ENCODE results near the gene CDHR2.

- TF ChIP-seq POLR2AphosphoS5 (IDR thresholded peaks at IDR 0.05) (no peak), CTCF (IDR thresholded peaks at IDR 0.05) (no peak)
These were observed 40.1 kb downstream of the CDHR2 start for GRCh38 chr5:176589039-176589769.

All from suprapubic skin (tissue), 3 donors.